ENCODE results near the gene GPR137. TPM values are rescaled to one million over a fixed set of nuclear protein-coding genes. Genes with fewer than 3 reads are reported as not detected.

The GPR137 gene
- polyA plus RNA-seq, 3 donors: 7.8 to 21.0 (median 9.3) TPM

DNA sequence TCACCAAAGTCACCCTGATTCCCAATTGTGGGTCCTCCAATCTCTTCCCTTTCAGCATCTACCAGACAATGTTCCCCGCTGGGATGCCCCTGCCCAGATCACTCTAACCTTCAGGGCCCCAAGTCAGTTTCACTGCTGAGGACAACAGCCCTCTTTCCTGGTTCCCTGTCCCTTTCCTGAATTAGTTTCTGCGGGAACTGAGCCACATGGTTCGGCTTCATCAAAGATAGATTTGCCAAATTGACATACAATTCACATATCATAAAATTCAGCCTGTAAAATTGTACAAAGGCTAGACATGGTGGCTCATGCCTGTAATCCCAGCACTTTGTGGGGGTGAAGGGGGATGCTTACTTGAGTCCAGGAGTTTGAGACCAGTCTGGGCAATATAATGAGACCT lies 42.3 kb downstream of the GPR137 start:
- Mint-ChIP-seq H3K4me3 (no peak overlapping the region), H3K27me3 (ENCODE audit: low read depth in 3 of 3) (peaks cover 0 to 9% (median 0%) of the 10 kb centered on the region in 3 donors), H3K36me3 (peaks cover 0 to 7% of the 10 kb centered on the region in 2 donors), H3K4me1 (peaks cover 24% of the 10 kb centered on the region), H3K27ac (peak overlapping the region in 1 of 7 donors; percentile 42), H3K9me3 (peaks cover 0 to 7% (median 3%) of the 10 kb centered on the region in 7 donors)
- Histone ChIP-seq H3K27ac (ENCODE audit: low read depth in 1 of 2, low read length in 2 of 2) (no peak overlapping the region), H3K9ac (ENCODE audit: insufficient read depth, low read length, poor library complexity, severe bottlenecking) (no peak overlapping the region), H4K20me1 (ENCODE audit: insufficient read depth, low read length) (no peaks in the 10 kb centered on the region), H3K9me3 (replicated peaks in 1 of 2; ENCODE audit: control insufficient read depth in 1 of 2, insufficient read depth in 1 of 2, low read length in 2 of 2) (no peaks in the 10 kb centered on the region), H2AFZ (ENCODE audit: insufficient read depth, low read depth, low read length, poor library complexity, severe bottlenecking) (no peak overlapping the region), H3K4me1 (ENCODE audit: control insufficient read depth in 1 of 2, insufficient read depth in 2 of 2, low read length in 2 of 2) (peaks cover 19 to 22% of the 10 kb centered on the region in 2 donors), H3K4me2 (replicated peaks; ENCODE audit: extremely low read depth, low read length, poor library complexity, severe bottlenecking) (no peak overlapping the region), H3K79me2 (ENCODE audit: insufficient read depth, low read length) (no peaks in the 10 kb centered on the region), H3K36me3 (replicated peaks in 1 of 2; ENCODE audit: control insufficient read depth in 1 of 2, insufficient read depth in 2 of 2, low read length in 2 of 2) (peaks cover under 1 to 3% of the 10 kb centered on the region in 2 donors), H3K27me3 (ENCODE audit: control insufficient read depth in 2 of 2, insufficient read depth in 2 of 2, low read length in 2 of 2) (no peaks in the 10 kb centered on the region), H3K4me3 (replicated peaks in 1 of 3; ENCODE audit: low read depth in 2 of 3, low read length in 3 of 3) (no peak overlapping the region)
- TF ChIP-seq, protein P1, sequence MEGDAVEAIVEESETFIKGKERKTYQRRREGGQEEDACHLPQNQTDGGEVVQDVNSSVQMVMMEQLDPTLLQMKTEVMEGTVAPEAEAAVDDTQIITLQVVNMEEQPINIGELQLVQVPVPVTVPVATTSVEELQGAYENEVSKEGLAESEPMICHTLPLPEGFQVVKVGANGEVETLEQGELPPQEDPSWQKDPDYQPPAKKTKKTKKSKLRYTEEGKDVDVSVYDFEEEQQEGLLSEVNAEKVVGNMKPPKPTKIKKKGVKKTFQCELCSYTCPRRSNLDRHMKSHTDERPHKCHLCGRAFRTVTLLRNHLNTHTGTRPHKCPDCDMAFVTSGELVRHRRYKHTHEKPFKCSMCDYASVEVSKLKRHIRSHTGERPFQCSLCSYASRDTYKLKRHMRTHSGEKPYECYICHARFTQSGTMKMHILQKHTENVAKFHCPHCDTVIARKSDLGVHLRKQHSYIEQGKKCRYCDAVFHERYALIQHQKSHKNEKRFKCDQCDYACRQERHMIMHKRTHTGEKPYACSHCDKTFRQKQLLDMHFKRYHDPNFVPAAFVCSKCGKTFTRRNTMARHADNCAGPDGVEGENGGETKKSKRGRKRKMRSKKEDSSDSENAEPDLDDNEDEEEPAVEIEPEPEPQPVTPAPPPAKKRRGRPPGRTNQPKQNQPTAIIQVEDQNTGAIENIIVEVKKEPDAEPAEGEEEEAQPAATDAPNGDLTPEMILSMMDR (IDR thresholded peaks at IDR 0.05): no peak
- DNase-seq: no peak
- intact Hi-C loops (cut with micrococcal nuclease): no loop called here
- 100% methylated on average over 1 of the region's 3 CpGs for WGBS (ENCODE audit: insufficient coverage)

DNA sequence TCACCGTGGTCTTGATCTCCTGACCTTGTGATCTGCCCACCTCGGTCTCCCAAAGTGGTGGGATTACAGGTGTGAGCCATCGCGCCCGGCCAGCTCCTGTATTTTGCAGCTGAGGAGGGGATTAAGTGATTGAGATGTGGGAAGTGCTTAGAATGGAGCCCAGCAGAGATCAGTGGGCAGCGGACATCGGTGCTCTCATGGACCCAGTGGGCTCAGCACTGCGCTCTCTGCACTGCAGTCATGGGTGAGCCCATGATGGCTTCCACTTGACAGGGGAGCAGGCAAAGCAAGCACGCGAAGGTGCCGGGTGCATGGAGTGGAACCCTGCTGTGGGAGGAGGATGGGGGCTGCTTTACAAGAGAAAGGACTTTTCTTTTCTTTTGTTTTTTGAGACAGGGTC lies 45.2 kb downstream of the GPR137 start:
- no peaks in the 10 kb centered on the region for H3K27me3 ChIP-seq (ENCODE audit: control insufficient read depth in 2 of 2, insufficient read depth in 2 of 2, low read length in 2 of 2)
- H3K27me3 Mint-ChIP-seq (ENCODE audit: low read depth in 3 of 3): peaks cover 0 to 8% (median 0%) of the 10 kb centered on the region in 3 donors
- no peak overlapping the region for H3K4me3 Mint-ChIP-seq
- no peak overlapping the region for H3K27ac ChIP-seq (ENCODE audit: low read depth in 1 of 2, low read length in 2 of 2)
- H3K9ac ChIP-seq (ENCODE audit: insufficient read depth, low read length, poor library complexity, severe bottlenecking): no peak overlapping the region
- no peaks in the 10 kb centered on the region for H3K79me2 ChIP-seq (ENCODE audit: insufficient read depth, low read length)
- peaks cover 37% of the 10 kb centered on the region for H3K4me1 Mint-ChIP-seq
- TF ChIP-seq, protein P1 (IDR thresholded peaks at IDR 0.05): no peak
- H3K4me2 ChIP-seq (replicated peaks; ENCODE audit: extremely low read depth, low read length, poor library complexity, severe bottlenecking): no peak overlapping the region
- H3K4me1 ChIP-seq (ENCODE audit: control insufficient read depth in 1 of 2, insufficient read depth in 2 of 2, low read length in 2 of 2): peaks cover 32 to 37% of the 10 kb centered on the region in 2 donors
- peaks cover 0 to 7% (median 3%) of the 10 kb centered on the region in 7 donors for H3K9me3 Mint-ChIP-seq
- H3K4me3 ChIP-seq (replicated peaks in 1 of 3; ENCODE audit: low read depth in 2 of 3, low read length in 3 of 3): no peak overlapping the region
- no peaks in the 10 kb centered on the region for H3K9me3 ChIP-seq (replicated peaks in 1 of 2; ENCODE audit: control insufficient read depth in 1 of 2, insufficient read depth in 1 of 2, low read length in 2 of 2)
- no peaks in the 10 kb centered on the region for H4K20me1 ChIP-seq (ENCODE audit: insufficient read depth, low read length)
- intact Hi-C loops (cut with micrococcal nuclease): no loop called here
- no peaks in the 10 kb centered on the region for H3K36me3 ChIP-seq (replicated peaks in 1 of 2; ENCODE audit: control insufficient read depth in 1 of 2, insufficient read depth in 2 of 2, low read length in 2 of 2)
- no peak for DNase-seq
- WGBS (ENCODE audit: insufficient coverage): 92% methylated on average over 10 of the region's 11 CpGs
- H3K36me3 Mint-ChIP-seq: peaks cover 2 to 8% of the 10 kb centered on the region in 2 donors
- H3K27ac Mint-ChIP-seq: peak overlapping the region in 4 of 7 donors; percentile 30 to 89 (median 81)
- no peak overlapping the region for H2AFZ ChIP-seq (ENCODE audit: insufficient read depth, low read depth, low read length, poor library complexity, severe bottlenecking)
